Activated CD4-positive, alpha-beta T cell treated with anti-CD3 and anti-CD28 coated beads, Interleukin-2, Interleukin-4, amounts not matched to agents 100 ng/mL and 50 ng/mL, durations not matched to agents 16 hours and 8 hours (primary cell): ENCODE measurements around the gene SMYD3.

Experiments used
- DNase-seq: peaks from one replicate; pipeline ENCODE4 v3.0.0-alpha.2; 2020; ENCODE audit warnings: low spot score

Gene SMYD3

DNA sequence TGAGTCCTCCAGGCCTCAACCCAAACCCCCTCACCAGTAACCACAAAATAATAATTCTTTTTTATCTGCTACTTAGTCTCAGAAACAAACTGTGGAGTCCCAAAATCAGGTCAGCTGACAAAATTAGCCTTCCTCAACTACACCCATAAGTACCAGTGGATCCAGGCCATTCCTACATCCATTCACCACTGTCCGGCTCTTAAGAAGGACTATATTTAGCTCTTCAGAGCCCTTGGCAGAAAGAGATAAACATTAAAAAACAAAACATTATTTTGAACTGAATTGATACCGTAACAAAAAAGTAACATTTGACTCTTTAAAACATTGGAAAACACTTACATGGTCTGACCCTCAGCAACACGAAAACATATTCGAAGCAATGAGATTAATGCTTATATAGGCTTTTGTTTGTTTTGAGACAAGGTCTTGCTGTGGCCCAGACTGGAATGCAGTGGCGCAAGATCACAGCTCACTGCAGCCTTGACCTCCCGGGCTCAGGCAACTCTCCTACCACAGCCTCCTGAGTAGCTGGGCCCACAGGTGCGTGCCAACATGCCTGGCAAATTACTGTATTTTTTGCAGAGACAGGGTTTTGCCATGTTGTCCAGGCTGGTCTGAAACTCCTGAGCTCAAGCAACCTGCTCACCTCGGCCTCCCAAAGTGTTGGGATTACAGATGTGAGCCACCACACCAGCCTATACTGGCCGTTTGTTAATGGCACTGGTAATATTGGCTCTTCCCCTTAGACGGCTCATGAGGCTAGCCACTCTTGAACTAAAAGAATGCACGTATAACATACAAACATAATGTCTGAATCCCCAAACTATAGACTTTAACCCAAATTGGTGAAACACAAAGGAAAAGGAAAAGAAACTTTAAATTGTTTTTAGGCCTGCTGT lies 330.7 kb downstream of the SMYD3 start:
- no peak for DNase-seq

DNA sequence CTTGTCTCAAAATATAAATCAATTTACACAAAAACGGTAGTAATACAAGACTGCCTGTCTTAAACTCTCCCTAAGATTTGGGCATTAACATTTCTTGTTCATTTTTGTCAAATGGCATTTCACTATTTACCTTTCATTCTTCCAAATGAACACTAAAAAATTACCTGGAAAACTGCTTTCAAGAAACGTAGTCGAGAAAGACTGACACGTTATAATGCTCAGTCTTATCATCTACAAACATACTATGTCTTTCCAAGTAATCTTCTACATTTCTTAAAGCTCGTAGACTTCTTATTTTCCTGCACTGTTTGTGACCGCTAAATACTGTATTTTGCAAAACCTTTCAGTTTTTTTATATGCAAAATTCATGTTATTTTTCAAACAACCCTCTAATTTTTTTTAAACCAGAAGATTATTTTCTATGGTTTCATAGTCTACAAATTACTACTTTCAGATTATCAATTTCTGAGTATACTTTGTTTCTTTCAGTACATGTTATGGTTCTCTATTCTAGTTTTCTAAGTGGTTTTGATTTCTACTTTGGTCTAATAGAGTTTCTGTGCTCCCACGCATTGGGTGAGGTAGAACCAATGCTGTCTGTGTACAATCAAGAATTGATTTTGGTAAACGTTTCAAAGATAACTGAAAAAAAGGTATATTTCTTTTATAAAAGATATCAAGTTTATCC lies 336.4 kb downstream of the SMYD3 start:
- no peak for DNase-seq

DNA sequence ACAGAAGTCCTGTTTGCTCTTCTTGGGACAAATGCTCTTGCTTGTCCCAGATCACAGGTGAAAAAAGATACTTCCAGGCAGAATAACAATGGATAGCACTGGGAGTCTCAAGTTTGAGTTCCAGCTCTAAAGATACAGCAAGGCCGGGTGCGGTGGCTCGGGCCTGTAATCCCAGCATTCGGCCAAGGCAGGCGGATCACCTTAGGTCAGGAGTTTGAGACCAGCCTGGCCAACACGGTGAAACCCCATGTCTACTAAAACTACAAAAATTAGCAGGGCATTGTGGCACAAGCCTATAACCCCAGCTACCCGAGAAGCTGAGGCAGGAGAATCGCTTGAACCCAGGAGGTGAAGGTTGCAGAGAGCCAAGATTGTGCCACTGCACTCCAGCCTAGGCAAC lies 337.6 kb downstream of the SMYD3 start:
- DNase-seq: no peak

DNA sequence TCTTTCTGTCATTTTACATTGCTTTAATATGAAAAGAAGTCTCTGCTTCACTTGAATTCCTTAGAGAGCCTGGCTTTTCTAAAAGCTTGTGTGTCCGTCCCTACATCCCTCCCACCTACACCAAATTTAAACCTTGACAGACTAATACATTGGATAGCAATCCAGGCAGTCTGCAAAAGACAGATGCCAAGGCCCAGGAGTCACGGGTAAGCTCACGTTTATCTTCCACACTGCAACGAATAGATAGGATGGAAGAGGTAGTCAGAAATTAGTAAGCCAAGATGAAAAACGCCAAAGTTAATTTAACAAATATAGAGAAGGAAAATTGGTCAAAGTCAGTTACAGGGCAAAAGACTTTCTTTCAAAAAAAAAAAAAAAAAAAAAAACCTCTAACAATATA lies 338.1 kb downstream of the SMYD3 start:
- DNase-seq: no peak

DNA sequence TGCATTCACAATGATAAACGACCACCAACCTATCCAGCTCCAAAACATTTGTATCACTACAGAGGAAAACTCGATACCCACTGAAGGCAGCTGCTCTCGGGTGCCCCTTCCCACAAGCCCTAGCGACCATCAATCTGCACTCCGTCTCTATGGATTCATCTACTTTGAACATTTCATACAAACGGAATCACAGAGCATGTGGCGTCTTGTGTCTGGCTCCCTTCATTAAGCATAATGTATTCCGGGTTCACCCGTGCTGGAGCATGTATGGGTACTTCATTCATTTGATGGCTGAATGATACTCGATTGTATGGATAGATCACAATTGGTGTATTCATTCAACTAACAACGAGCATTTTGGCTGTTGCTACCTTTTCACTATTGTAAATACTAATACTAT lies 340.2 kb downstream of the SMYD3 start:
- DNase-seq: no peak

DNA sequence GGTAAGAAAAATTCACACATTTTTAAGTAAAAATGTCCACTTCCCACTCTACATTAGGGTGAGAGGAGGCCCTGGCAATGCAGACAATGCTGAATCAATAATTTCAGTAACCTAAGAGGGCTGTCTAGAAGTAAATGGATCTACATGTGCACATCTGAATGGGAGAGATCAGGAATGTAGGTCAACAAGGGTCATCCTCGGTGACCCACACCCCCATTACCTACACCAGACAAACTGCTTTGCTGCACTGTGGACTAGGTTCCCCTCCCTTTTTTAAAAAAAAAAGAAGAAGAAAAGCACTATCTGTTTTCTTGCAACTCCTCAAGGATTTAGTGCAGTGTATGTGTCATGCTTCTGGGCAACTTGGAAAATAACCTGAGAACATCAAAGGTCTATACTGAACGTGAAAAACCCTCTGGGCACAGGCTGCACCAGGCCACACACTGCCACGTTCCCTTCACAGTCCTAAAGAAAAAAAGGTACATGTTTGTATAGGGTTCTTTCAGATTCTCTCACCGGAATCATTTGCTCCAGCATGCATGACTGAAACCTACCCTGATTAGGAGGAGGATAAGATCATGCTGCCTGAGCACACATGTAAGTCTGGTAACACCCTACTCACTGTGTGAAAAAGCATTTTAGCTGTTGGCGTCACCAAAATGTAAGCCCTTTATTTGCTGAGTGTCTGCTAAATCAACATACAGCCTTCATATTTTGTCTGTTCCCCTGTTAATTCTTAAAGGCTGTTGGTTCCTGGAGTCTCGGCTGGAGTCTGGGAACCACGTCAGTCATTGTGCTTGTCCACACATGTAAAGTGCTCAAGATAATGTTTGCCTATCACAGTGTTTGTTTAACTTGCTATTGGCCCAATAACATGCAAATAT lies 341.0 kb downstream of the SMYD3 start:
- no peak for DNase-seq

DNA sequence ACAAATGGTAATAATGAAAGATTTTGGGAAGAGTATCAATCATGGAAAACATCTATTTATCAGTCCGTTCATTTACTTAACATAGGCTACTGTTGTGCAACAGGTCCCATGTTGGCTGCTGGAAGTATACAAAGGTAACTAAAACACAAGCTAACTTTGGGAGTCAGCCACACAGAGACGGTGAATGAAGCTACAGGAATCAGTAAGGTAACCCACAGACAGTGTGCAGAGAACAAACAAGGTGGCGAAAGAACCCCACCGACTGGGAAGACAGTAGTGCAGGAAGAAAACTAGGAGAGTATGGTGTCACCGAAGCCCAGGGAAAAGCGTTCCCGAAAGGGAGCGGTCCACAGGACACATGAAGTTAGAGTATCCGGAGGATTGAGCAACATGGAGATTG lies 342.3 kb downstream of the SMYD3 start:
- no peak for DNase-seq

DNA sequence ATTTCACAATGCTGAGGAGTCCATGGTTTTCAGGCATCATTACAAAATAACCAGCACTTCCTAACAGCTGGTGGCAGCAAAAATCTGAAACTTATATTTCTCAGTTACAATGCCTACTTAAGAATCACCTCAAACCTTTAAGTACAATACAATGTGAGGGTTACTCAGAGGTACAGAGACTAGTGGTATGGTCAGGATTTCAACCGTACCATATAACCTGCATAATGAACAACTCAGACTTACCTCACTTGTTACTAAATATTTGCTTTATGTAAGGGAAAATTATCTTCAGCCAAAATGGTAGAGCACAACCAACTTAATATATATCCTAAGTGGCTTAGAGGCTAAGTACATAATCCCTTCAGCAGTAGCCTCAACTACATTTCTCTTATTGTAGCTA lies 344.5 kb downstream of the SMYD3 start:
- no peak for DNase-seq

DNA sequence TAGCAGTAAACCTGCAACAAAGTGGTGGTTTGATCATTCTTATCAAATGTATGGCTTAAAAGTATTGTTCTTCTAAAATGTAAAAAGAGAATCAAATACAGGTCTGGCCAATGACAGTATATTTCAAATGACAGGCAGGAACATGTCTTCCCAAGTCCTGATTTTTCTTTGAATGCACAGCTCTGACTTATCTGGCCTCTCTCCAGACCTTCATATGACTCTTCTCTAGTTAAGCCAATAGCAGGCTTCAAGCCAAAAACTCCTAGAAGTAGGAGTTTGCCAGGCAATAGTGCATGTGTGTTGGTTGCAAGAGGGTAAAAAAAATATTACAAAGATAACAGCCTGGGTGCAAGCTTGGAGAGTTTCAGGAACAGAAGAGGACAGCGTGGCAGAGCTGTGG lies 345.5 kb downstream of the SMYD3 start:
- no peak for DNase-seq

DNA sequence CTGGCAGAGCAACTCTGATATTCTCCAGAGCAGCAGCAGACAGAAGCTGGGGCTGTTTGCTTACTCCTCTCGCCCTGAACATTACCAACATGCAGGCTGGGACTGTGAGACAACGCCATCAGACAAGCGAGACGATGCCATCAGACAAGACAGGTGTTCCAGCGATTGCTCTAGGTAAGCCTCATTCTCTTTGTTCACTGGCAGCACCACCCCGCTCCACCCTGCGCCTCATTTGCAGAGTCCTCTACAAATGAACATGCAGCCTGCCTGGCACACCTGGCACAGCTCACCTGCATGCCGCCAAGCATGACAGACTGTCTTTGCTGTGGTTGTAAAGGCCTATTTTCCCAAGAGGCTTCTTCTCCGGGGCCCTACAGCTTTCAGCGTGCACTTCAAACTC lies 346.2 kb downstream of the SMYD3 start:
- DNase-seq: no peak

DNA sequence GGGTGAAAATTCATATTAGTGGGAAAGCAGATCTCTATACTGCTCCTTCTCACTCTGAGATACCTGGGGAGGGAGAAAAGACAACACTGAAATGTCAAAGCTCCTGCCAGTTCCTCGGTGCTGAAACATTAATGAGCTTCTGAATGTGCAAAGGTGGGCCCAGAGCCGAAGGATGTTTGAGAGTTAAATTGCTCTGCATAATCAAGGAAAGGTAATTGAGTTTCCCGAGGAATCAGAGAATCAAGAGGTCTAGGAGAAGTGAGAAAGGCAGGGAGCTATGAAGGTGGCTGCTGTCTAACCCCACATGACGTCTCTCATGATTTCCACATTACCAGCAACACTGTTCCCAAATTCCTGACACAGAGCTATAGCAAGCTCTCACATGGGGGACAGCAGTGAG lies 346.7 kb downstream of the SMYD3 start:
- DNase-seq: no peak

DNA sequence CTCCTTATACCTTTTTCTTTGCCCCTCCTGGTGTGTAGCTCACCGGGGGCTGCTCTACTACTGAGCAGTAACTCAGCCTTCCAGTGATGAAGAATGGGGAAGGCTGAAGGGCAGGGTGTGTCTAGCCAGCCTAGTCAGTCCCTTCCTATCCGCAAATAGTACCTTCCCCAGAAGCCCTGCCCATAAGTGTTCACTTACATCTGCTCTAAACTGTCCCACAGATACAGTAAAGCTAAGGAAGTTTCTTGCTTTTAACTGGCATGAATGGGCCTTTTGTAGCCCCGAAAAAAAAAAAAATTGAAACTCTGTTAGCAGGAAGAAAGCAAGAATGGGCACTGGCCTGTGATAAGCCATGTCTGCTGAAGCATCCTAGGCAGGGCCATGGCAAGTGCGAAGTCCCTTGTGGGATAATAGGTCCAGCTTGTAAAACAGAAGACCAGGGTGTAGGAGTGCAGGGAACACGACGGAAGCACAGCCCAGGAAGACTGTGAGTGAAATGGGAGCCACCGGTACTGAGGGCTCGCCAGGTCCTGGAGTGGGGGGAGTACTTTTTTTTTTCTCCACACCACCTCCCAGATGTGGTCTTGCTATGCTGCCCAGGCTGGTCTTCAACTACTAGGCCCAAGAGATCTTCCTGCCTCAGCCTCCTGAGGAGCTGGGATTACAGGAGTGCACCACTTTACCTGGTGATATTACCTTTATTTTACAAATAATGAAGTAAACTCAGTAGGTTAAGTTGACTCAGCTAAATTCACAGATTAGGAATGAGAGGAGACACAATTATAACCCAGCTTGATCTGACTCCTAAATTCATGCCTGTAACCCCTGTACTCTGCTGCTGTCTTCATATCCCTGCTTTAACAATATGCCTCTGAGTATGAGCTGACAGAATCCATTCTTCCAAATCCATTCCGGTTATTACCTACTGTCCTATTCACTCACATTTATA lies 347.5 kb downstream of the SMYD3 start:
- no peak for DNase-seq

DNA sequence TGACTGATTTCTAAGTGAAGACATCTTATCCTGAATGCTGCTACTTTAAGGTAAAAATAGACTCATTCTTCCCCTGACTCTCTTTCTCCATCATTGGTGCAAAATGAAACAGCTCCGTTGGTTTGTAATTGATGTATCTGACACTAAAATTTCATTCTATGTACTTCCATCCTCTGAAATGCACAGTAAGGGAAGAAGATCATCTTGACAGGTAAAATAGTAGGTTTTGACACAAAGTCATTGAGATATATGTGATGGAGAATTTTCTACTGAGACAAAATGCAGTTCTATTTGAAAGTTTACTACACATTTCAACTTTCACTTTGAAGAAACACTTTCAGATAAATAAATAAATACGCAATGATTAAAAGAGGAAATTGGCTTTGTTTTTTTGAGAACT lies 348.9 kb downstream of the SMYD3 start:
- DNase-seq: no peak

DNA sequence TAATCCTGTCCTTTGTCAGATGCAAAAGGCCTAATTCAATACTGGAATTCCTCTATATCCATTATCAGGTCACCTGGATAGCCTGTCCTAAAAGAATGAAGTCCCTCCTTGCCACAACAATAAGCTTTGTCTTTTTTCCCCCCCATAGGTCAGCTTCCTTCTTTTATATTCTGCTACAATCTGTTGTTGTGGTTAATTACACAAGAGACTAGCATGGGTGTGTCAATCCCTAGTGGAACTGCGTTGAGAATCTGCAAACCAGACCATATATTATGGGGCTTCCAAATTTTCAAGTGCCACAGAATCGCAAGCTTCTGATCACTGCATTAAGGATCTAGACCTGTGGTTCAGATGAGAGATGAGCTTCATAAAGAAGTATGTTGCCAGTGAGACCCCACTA lies 349.6 kb downstream of the SMYD3 start:
- DNase-seq: no peak

DNA sequence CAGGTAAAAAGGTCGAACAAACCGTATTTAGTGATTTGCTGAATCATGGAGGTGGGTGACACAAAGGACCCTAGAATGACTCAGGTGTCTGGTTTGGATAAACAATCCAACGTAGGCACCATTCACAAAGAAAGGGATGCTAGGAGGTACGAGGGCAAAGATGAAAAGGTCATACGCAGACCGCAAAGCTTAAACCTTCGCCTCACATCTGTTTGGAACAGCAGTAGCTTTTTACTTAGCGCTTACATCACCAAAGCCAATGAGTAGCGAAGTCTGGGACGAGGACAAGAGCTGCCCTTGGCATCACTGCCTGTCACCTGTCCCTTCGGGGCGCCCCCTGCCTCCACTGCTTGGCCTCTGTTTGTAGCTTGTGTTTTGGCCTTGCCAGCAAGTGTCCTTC lies 350.2 kb downstream of the SMYD3 start:
- no peak for DNase-seq

DNA sequence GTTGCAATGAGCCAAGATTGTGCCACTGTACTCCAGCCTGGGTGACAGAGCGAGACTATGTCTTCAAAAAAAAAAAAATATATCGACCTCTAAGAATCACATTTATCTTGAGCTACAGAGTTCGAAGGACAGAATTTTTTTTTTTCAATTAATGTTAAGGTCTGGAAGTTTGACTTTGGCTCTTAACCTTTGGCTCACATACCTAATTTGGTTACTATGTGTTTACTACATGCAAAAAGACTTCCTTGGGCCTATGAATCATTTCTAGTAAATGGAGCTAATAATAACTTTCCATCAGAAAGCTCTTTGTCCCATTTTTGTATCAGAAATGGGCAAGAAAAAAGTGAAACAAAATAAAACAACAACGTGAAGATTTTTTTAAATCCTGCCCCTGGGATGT lies 351.2 kb downstream of the SMYD3 start:
- DNase-seq: no peak

DNA sequence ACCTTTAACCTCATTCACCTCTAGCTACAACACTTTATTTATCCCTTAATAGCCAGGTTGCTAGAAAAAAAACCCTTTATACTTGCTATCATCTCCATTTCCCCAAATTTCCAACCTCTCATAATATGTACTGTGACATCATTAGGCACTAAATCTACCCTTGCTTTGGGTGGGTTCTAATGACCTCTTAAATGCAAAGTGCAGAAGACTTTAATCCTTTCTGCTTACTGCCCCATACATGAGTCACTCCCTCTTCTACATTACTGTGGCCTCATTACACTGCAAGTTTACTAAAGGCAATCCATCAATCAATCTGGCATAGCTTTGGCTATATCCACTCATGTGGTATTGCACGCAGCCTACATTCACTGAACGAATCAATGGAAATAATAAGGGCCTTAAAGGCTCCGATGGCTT lies 353.3 kb downstream of the SMYD3 start:
- no peak for DNase-seq

DNA sequence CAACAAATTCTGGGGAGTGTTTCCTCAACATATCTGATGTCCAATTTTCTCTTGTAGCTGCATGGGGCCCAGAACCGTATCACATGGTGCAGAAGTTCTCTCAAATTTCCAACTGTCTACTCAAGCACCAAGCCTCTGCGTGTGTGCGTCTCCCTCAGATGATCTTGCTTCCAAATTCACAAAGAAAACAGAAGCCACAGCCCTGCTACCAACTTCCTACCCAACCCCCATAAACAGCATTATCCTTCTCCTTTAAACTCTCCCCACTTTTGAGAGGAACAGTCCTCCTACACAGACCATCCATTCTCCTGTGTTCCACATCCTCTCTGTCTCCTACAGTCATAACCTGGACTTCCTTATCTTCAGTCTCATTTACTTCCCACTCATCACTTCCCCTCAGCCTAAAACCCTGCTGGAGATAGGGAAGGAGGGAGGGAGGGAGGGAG lies 354.1 kb downstream of the SMYD3 start:
- no peak for DNase-seq

DNA sequence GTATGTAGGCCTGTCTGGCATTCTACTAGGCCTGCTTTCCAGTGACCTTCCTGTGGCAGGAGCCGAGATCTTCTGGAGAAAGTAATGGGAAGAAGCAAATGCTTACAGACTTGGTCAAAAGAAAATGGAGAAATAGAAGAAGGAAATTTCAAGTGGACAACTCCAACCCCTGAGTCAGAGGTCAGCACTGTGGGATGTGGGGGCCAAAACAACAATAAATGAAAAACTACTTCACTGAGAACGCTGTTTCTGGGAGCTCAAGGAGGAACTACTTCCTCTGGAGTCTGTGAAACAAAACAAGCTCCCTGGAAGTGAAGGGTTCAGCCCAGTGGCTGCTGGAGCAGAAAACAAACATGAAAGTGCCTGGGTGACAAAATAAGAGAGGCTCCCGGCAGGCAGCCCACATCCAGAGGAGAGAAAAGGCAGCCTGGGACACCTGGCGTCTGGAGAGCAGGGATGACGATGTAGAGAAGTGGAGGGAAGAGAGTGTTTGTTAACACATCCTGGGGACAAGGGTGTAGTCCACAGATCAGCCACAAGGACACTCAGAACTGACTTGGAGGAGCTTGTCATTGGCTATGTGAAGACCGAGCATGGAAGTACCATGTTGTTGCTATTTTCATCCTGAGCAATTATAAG lies 355.2 kb downstream of the SMYD3 start:
- no peak for DNase-seq

DNA sequence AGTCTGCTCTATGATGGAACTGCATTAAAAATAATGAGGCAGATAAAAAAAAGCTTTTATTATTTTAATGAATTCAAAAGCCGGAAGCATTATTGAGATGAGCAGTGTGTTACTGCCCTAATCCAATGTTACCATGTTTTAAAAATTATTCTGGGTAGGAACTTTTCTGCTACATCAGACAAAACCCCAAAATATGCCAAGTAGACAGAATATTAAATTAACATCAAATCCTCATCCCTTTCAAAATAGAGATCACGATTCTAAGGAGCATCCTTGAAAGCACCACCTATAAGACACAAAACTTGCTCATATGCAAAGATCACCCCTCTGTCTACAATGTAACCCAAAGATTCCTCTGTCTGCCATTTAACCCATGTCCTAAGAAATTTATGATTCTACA lies 357.5 kb downstream of the SMYD3 start:
- DNase-seq: no peak
